LNCAP (cell line): ENCODE data around the gene KREMEN2.

Experiments
- CTCF ChIP-seq: fragments of 450-650 bp; IDR thresholded peaks from 2 replicates; pipeline ENCODE4 v1.5.1; 2017; ENCODE audit warnings: mild to moderate bottlenecking

Gene KREMEN2

GRCh38 chr16:2987286-2987685 is 23.2 kb downstream of the KREMEN2 start:
- no peak for TF ChIP-seq CTCF

GRCh38 chr16:2987833-2988232 is 23.8 kb downstream of the KREMEN2 start:
- no peak for TF ChIP-seq CTCF

GRCh38 chr16:2988590-2989099 is 24.6 kb downstream of the KREMEN2 start:
- no peak for TF ChIP-seq CTCF

GRCh38 chr16:2990891-2991290 is 26.8 kb downstream of the KREMEN2 start:
- TF ChIP-seq CTCF: no peak

GRCh38 chr16:2991566-2992261 is 27.6 kb downstream of the KREMEN2 start:
- no peak for TF ChIP-seq CTCF

- no peak for TF ChIP-seq CTCF
These were observed 28.5 kb downstream of the KREMEN2 start for GRCh38 chr16:2992383-2993081.

GRCh38 chr16:2996298-2996697 is 32.2 kb downstream of the KREMEN2 start:
- TF ChIP-seq CTCF: no peak
